Measurements from ENCODE around the gene DDX47.

DDX47 gene

DNA sequence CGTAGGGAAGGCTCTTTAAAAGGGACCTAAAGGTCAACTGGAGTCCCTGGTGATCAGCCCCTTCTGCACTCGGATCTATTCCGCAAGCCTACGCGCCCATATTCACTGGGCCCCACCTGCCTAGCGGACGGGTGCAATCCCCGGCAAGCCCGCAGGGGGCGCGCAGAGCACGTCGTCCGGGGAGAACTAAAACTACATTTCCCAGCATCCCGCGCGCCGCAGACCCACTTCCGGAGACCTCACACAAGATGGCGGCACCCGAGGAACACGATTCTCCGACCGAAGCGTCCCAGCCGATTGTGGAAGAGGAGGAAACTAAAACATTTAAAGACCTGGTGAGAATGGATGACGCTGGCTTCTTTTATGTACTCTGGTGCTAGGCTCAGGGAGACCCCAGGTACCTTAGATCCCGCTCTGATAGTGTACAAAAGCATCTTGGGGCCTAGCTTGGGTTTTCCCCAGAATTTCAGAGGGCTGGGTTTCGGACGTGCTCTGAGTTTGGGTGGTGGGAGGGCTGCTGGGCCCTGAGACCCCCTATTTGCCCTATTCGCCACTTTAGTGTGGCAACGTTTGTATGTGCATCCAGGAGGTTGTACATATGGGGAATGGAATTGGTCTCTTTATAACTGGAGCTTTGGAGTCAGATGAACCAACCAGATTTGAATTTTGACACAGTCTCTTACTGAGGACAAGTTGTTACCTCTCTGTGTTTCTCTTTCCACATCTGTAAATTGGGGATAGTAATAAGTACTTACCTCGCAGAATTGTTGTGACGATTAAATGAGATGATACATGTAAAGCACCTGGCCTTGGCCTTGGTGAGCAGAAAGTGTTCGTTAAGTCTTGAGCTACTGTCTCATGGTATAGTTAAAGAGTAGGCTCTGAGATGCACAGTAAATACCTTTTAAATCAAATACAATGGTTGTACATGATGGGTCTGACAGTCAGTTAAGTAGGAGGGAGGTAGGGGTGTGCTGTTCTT is at the start of gene DDX47:
Gene DDX47 (plus strand): TSS at position 227 of the 982 bp plus-strand sequence. CDS start 22 bp downstream, at position 249.
- DNase-seq = peak; percentile 8 to 58

GRCh38 chr12:12764824-12765223 is 48.3 kb upstream of the DDX47 start:
- no peak for DNase-seq

GRCh38 chr12:12770262-12770661 is 42.9 kb upstream of the DDX47 start:
- no peak for DNase-seq

GRCh38 chr12:12774791-12775190 is 38.4 kb upstream of the DDX47 start:
- DNase-seq = no peak

DNA sequence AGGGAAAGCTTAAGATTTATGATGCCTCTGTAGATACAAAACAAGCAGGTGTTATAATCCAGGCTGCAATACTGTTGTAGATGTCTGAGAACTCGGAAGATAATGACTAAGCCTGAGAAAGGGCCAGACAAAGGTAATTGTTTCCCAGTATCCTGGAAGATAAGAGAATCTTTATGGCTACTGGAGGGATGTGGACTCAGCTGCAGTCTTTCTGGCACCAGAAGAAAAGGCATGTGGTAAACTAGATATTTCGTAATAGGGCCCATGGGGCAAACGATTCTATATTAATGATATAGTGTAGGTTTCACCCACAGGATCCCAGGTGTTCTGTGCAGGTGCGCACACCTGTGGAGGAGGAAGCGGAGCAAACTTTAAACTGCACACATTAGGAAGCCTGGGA is 36.9 kb upstream of the DDX47 start:
- no peak for DNase-seq

DNA sequence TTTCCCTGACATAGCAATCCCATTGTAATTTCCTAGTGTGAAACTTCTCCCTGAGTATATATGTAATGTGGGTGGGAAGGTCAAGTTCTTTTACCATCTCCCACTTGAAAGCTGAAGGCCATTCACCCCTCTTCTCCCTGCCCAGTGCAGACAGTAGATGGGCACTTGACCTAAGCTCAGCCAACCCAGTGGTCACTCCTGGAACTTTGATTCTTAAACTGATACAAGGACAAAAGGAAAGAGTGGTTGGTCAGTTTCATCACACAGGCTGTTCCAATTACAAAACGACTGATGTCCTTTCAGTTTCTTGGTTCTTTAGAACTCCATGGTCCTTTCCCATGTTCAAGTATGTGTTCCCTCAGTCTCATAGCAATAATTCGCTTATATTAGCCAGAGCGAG is 36.1 kb upstream of the DDX47 start:
- no peak for DNase-seq

- DNase-seq = no peak
Observed at GRCh38 chr12:12779007-12779406, 34.1 kb upstream of the DDX47 start.

GRCh38 chr12:12779529-12779928 is 33.6 kb upstream of the DDX47 start:
- no peak for DNase-seq

DNA sequence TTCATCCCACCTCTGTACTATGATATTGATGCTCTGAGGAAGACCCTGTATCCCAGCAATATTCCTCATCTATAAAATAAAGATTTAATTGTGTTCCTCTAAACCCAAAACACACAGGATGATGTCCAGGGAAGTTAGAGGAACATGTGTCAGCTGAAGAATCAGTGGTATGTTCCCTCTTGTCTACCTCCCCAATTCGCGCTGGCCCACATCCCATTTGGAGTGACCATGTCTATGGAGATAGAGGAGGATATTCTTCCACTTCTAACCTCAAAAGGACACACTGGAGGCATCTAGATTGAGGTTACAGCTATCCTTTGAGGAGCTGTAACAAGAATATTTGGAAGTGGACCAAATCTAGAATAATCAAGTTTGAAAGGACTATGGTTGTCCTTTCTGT is 29.0 kb upstream of the DDX47 start:
- DNase-seq = no peak

GRCh38 chr12:12784911-12785814 is 28.0 kb upstream of the DDX47 start, which contains the start of gene APOLD1:
Gene APOLD1, plus strand, starts transcription at chr12:12785659. Its CDS starts 33 bp downstream, at chr12:12785692.
- DNase-seq = no peak

DNA sequence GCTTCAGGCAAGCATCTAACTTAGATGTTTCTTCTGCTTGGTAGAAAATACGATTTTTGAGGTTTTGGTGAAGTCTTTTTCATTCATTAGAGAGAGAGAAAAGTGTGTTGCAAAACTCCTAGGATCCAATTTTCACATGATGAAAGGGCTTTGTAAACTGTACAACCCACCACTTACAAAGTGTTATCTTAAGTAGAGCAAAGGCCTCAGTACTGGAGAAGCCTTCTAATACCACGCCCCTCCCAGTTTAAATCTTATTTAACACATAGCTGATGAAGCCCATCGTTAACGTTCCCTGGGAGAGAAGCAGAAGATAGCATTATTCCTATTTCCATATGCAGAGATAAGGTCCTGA is 26.8 kb upstream of the DDX47 start:
- DNase-seq = no peak

- peak in 1 of 2 experiments; percentile 13 for DNase-seq
Observed at GRCh38 chr12:12786706-12787601, 26.2 kb upstream of the DDX47 start.

DNA sequence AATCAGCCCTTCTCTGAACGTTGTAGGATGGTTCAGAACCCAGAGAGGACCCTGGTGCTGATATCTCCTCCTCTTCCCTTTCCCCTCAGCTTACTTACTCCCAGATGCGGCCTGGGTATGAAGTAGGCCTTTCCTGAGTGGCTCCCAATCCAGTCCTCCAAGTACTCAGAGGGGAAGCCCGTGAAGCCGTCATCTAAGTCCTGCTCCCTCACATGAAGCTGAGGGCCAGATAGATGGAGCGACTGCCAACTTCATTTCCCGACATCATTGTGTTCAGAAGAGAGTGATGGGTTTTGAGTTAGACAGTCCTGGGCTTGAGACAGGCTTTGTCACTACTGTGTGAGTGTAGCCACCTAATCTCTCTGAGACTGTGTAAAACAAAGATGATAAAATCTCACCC is 25.0 kb upstream of the DDX47 start:
- DNase-seq = no peak

GRCh38 chr12:12788675-12789368 is 24.3 kb upstream of the DDX47 start:
- DNase-seq = peak in 1 of 2 experiments; percentile 41

DNA sequence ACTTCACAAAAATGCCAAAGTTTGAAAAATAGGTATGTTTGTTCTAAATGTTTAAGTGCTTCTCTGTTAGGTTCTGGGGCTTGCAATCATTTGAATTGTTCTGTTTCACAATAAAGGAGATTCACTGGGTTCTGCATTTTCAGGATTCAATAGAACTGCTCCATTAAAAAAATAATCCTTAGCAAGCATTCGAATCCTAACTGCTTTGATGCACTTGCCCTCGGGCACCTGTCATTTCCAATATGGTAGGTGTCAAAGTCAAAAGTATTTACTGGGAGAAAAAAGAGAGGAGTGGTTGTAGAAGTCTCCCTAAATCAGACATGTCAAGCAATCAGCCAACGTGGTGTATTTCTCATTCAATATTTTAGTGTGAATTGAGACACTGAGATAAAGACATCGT is 22.2 kb upstream of the DDX47 start:
- no peak for DNase-seq

- DNase-seq = peak in 1 of 2 experiments; percentile 14
Observed at GRCh38 chr12:12791756-12792369, 21.3 kb upstream of the DDX47 start.

DNA sequence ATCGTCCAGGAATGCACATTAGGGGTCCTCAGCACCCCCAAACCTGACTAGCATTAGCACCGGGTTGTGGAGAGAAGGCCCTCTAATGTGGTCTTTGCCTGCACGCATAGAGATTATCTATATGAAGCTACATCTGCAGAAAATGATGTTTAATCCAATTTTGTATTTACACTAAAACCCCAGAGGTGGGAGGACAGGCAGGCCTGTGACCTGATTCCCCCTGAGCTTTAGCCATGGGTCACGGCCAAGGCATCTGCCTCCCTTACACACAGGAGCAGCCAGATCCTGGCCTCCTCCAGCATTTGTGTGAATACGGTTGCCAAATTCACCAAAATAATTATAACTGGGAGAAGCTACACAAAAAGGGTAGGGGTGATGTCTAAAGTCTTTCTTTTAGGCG is 20.7 kb upstream of the DDX47 start:
- no peak for DNase-seq

DNA sequence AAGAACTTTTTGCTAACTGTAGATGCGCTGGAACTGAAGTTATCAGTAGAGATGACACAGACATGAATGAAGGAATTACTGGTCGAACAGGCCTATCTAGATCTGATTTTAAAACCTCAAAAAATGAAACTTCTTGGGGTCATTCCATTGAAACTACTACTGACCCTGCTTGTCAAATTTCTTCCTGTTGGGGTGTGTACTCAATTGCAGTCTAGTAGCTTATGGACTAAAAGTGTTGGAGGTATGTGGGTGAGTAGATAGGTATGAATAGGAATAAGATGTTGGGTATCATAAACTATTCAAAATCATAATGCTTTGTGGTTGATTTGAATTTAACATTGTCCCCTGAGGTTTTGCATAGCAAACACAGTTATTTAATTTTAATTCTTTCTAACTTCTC is 18.5 kb upstream of the DDX47 start:
- DNase-seq = no peak

DNA sequence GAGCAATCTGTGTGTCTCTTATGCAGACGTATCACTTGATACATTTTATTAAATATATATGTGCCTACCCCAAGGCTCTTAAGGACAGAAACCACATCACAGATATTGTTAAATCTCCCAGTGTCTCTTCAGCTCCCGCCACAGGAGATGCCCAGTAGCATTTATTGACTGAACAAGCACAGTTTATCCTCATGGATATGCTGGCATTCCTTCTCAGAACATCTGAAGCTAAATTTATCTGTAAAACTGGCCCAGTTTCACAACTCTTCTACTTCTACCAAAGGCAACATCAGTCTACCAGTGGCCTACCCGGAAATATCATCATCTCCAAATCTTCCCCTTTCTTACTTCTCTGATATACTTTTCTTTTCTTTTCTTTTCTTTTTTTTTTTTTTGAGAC is 17.0 kb upstream of the DDX47 start:
- no peak for DNase-seq

GRCh38 chr12:12796928-12797793 is 16.0 kb upstream of the DDX47 start:
- no peak for DNase-seq
